IPS-20b (cell line): ENCODE measurements around the gene TNFRSF18.
A peak's percentile ranks its signal among the peaks of the same experiment; 100 is the strongest.

Source experiments
- H3K27ac ChIP-seq: one replicate; pipeline ENCODE4 v1.5.1; 2013; ENCODE audit warnings: low read length
- H3K27me3 ChIP-seq: 2 replicates; pipeline ENCODE4 v1.6.1; 2013; ENCODE audit warnings: mild to moderate bottlenecking, low read length, inconsistent platforms; ENCODE audit not compliant: insufficient read depth
- H3K36me3 ChIP-seq: 2 replicates; pipeline ENCODE4 v1.6.1; 2013; ENCODE audit warnings: low read depth, mild to moderate bottlenecking, inconsistent platforms, low read length, moderate library complexity; ENCODE audit not compliant: insufficient read depth
- H3K4me1 ChIP-seq: 2 replicates; pipeline ENCODE4 v1.6.1; 2013; ENCODE audit warnings: mild to moderate bottlenecking, control low read depth, inconsistent platforms, low read length, moderate library complexity; ENCODE audit not compliant: insufficient read depth
- H3K4me3 ChIP-seq: 2 replicates; pipeline ENCODE4 v1.5.1; 2013; ENCODE audit warnings: mild to moderate bottlenecking, low read length, inconsistent platforms
- H3K9ac ChIP-seq: 2 replicates; pipeline ENCODE4 v1.6.1; 2013; ENCODE audit warnings: low read depth, mild to moderate bottlenecking, inconsistent platforms, low read length, moderate library complexity
- H3K9me3 ChIP-seq: 2 replicates; pipeline ENCODE4 v1.6.1; 2013; ENCODE audit warnings: mild to moderate bottlenecking, low read depth, low read length, inconsistent platforms; ENCODE audit not compliant: insufficient read depth

The TNFRSF18 gene

GRCh38 chr1:1213345-1214265 lies 7.2 kb upstream of the TNFRSF18 start, which contains the start of gene TNFRSF4:
Gene TNFRSF4, minus strand, starts transcription at chr1:1214153. Its CDS starts 26 bp downstream, at chr1:1214127.
- Histone ChIP-seq H3K9ac (no peak within 1 kb of the TSS), H3K9me3 (no peaks in the 10 kb centered on the region), H3K4me3 (no peak within 1 kb of the TSS), H3K27me3 (no peaks in the 10 kb centered on the region), H3K4me1 (no peaks in the 10 kb centered on the region), H3K27ac (no peak within 1 kb of the TSS), H3K36me3 (peaks cover 10% of the 10 kb centered on the region)

DNA sequence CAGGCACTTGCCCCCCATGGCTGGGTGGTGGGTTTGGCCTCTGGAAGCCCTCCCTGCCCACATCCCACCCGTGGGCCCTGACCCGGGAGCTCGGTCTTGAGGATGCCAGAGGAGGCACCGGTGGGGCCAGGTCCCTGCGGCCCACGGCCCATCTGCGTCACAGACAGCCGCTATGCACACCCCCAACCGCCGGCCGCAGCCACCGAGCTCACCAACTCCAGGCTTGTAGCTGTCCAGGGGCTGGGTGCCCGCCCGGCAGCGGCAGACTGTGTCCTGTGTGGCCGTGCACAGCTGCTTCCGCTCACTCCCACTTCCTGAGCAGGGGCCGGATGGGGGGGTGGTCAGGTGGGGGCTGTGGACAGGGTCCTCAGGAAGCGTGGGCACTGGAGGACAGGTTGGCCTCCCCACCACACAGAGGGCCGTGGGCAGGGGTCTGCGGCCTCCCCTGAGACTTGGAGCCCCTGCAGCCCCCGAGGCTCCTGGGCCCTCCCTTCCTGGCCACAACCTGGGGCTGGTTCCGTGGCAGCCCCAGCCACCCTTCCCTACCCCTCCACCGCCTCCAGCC lies 6.5 kb upstream of the TNFRSF18 start:
- H3K4me1 ChIP-seq: no peaks in the 10 kb centered on the region
- no peak overlapping the region for H3K4me3 ChIP-seq
- H3K9me3 ChIP-seq: no peaks in the 10 kb centered on the region
- peaks cover 3% of the 10 kb centered on the region; the same call in 1 of the 2 replicates for H3K36me3 ChIP-seq
- no peaks in the 10 kb centered on the region for H3K27me3 ChIP-seq
- no peak overlapping the region for H3K9ac ChIP-seq
- no peak overlapping the region for H3K27ac ChIP-seq

DNA sequence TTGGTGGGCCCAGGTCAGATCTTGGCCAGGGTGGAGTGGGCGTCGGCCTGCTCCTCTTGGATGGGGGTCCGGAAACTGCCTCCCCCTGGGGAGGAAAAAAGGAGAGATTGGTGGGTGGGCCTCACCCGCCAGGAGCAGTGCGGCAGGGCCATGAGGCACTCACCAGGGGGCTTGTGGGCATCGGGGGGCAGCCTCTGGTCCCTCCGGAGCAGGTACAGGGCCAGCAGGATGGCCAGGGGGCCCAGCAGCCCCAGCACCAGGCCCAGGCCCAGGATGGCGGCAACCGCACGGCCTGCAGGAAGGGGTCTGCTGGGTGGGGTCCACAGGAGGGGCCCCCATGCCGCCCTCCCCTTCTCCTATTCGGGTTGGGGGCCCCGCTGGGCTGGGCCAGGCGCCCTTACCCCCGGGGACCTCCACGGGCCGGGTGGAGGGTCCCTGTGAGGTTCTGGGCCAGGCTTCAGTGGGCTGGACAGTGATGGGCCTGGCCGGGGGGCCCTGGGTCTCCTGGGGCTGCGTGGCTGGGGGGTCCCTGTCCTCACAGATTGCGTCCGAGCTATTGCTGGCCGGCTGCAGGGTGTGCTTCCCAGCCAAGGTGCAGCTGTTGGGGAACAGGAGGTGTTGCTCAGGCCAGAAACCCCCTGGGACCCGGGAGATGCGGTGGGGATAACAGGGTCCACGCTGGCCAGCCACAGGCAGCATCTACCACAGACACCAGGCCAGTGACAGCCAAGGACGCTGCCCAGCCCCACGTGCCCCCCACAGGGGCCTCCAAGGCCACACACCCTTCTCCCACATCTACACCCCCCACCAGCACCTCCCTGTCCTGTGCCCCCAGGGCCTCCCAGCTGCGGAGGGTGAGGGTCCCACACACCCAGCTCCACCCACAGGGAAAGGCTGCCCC lies 5.4 kb upstream of the TNFRSF18 start:
- Histone ChIP-seq H3K9me3 (no peaks in the 10 kb centered on the region), H3K9ac (no peak overlapping the region), H3K27me3 (peaks cover 8% of the 10 kb centered on the region), H3K36me3 (no peaks in the 10 kb centered on the region), H3K4me1 (no peaks in the 10 kb centered on the region), H3K4me3 (no peak overlapping the region), H3K27ac (no peak overlapping the region)

DNA sequence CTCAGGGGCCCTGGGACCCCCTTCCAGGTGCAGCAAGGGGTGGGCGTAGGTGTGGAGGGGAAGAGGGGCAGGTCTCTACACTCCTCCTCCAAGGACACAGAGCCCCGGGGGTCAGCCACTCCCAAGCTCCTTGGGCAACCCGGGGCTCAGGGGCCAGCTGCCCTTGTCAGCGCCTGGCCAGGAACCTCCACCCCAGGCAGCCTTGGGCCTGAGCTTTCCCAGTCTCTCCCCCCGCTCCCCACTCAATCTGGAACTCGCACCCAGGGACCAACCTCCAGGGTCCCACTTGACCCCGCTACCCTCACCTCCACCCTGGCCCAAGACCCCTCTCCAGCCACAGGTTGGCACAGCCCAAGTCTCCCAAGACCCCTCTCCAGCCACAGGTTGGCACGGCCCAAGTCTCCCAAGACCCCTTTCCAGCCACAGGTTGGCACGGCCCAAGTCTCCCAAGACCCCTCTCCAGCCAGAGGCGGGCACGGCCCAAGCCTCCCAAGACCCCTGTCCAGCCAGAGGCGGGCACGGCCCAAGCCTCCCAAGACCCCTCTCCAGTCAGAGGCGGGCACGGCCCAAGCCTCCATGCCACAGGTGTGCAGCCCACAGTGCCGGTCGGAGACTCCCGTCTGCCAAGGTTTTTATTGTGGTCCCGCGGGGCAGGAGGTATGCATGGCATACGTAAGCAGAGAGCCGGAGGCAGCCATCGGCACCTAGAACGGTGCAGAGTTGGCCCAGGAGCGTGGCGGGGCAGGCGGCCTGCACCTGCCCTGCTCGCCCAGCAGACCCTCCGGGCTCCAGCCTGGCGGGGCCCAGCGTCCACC lies 4.5 kb upstream of the TNFRSF18 start:
- H3K27me3 ChIP-seq: peaks cover 17% of the 10 kb centered on the region
- no peaks in the 10 kb centered on the region for H3K4me1 ChIP-seq
- H3K4me3 ChIP-seq: no peak overlapping the region
- no peaks in the 10 kb centered on the region for H3K36me3 ChIP-seq
- H3K27ac ChIP-seq: no peak overlapping the region
- H3K9ac ChIP-seq: no peak overlapping the region
- H3K9me3 ChIP-seq: no peaks in the 10 kb centered on the region

DNA sequence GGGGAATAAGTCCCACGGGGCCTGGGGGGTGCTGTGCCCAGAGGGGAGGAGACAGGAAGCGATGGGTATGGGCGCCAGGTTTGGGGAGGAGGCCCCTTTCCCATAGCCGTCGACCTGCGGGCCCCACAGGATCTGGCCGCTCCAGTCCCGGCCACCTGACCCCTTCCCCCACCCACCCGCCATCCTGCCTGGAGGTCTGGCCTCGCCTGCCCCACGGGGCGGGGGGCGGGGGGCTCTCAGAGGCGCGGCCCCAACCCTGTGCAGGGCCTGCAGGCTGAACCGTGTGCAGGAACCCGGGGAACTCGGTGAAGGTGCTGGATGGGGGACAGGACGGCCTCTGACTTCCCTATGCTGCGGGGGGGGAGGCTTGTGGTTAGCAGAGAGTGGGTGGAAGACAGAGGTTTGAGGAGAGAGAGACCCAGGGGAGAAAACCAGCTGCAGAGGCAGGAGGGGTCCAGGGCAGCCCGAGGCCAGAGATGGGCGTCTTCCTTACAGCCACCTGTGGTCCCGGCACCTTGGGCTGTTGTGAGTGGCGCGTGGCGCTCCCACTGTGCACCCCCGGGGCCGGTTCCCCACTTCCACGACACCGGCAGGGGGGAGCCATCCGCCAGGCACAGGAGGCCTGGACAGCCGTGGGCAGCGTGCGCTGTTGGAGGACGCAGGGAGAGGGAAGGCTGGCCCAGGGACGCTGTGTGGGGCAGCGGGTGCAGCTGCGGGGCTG lies 2.5 kb upstream of the TNFRSF18 start:
- no peaks in the 10 kb centered on the region for H3K36me3 ChIP-seq
- peaks cover 30% of the 10 kb centered on the region for H3K27me3 ChIP-seq
- H3K27ac ChIP-seq: no peak overlapping the region
- H3K9ac ChIP-seq: no peak overlapping the region
- H3K4me1 ChIP-seq: no peaks in the 10 kb centered on the region
- no peak overlapping the region for H3K4me3 ChIP-seq
- no peaks in the 10 kb centered on the region for H3K9me3 ChIP-seq

DNA sequence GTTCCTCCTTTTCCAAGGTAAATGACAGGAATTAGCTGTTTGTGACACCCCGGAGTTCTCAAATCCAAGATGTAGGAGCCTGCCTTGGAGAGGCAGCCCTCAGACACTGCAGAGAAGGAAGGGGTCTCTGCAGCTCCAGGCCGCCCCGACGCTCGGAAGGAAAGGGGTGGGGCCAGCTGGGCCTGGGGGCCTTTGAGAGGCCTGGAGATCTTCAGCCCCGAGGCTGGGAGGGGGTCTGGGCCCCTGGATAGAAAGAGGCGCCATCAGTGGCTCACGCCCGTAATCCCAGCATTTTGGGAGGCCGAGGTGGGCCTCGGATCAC lies 1.1 kb upstream of the TNFRSF18 start:
- Histone ChIP-seq H3K4me3 (no peak overlapping the region), H3K9me3 (no peaks in the 10 kb centered on the region), H3K9ac (no peak overlapping the region), H3K27me3 (peaks cover 30% of the 10 kb centered on the region), H3K27ac (no peak overlapping the region), H3K36me3 (no peaks in the 10 kb centered on the region), H3K4me1 (no peaks in the 10 kb centered on the region)

GRCh38 chr1:1206966-1207531 lies 657 bp upstream of the TNFRSF18 start:
- Histone ChIP-seq H3K4me3 (peak overlapping the region; percentile 53; the same call in 1 of the 2 replicates), H3K9ac (no peak overlapping the region), H3K27ac (no peak overlapping the region), H3K9me3 (no peaks in the 10 kb centered on the region), H3K27me3 (peaks cover 30% of the 10 kb centered on the region), H3K4me1 (no peaks in the 10 kb centered on the region), H3K36me3 (no peaks in the 10 kb centered on the region)

DNA sequence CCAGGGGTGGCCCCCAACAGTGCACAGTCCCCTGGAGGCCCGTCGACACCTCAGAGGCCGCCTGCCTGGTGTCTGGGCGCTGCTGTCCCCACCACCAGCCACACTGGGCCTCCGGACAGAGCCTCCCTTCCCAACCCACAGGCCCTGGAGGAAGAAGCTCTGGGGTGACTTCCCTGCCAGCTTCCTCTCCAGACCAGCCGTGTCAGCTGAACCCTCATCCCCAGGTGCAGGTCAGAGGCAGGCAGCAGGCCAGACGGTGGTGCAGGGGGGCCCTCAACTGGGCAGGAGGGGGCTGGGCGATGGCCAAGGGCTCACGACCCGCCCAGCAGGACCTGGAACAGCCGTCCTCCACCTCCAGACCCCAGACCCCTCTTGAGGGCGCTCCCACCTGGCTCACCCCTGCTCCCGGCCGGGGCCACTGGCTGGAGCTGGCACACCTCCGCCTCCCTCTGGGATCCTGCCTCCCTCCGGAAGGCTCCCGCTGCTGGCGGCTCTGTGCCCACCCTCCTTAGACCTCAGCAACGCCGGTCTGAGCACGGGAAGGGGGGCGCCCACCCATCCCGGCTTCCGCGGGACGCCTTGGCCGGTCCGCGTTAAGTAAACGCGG lies 520 bp downstream of the TNFRSF18 start:
- Histone ChIP-seq H3K9ac (no peak overlapping the region), H3K27ac (no peak overlapping the region), H3K9me3 (no peaks in the 10 kb centered on the region), H3K4me1 (no peaks in the 10 kb centered on the region), H3K27me3 (peaks cover 30% of the 10 kb centered on the region), H3K4me3 (peak overlapping the region; percentile 53; the same call in 1 of the 2 replicates), H3K36me3 (no peaks in the 10 kb centered on the region)

- H3K27ac ChIP-seq: no peak overlapping the region
Measured at GRCh38 chr1:1204998-1205768, 1.2 kb downstream of the TNFRSF18 start.

More at GRCh38 chr1:1204998-1205768, 1.2 kb downstream of the TNFRSF18 start:
- Histone ChIP-seq H3K9ac (no peak overlapping the region), H3K27me3 (peaks cover 35% of the 10 kb centered on the region), H3K4me3 (no peak overlapping the region), H3K4me1 (no peaks in the 10 kb centered on the region), H3K36me3 (no peaks in the 10 kb centered on the region), H3K9me3 (no peaks in the 10 kb centered on the region)
